WTC11 (cell line): Measurements from ENCODE around the gene PLXNA3. TPM values are rescaled to one million over a fixed set of nuclear protein-coding genes. Genes with fewer than 3 reads are reported as not detected.

ENCODE experiments used
- ATAC-seq: fragments of 200-7000 bp; cut with Tn5 transposase; 2 replicates; pipeline ENCODE4 v1.10.0; 2021; ENCODE audit warnings: mild to moderate bottlenecking, moderate library complexity
- CTCF ChIA-PET: fragments of 300-600 bp; sonication (Branson Sonifier 250); formaldehyde crosslinking; loops from one replicate; lab custom pipeline; 2021; ENCODE audit warnings: antibody characterized with exemption; lab: Charles Lee
- POLR2A ChIA-PET: fragments of 350-600 bp; sonication (Branson Sonifier 250); formaldehyde crosslinking; loops from one replicate; lab custom pipeline; 2021; ENCODE audit warnings: antibody characterized with exemption; lab: Charles Lee
- DNase-seq: peaks from one replicate; pipeline ENCODE4 v3.0.0; 2021; ENCODE audit warnings: low spot score
- H3K27ac Mint-ChIP-seq: 2 replicates; pipeline ENCODE4 v1.8.0; 2021; ENCODE audit warnings: mixed read lengths
- H3K27me3 Mint-ChIP-seq: 2 replicates; pipeline ENCODE4 v1.8.0; 2021; ENCODE audit warnings: low read depth, mild to moderate bottlenecking, moderate library complexity, mixed read lengths
- H3K36me3 Mint-ChIP-seq: 2 replicates; pipeline ENCODE4 v1.8.0; 2021; ENCODE audit warnings: mixed read lengths
- H3K4me1 Mint-ChIP-seq: 2 replicates; pipeline ENCODE4 v1.8.0; 2022; ENCODE audit warnings: mixed read lengths
- H3K4me3 Mint-ChIP-seq: 2 replicates; pipeline ENCODE4 v1.8.0; 2021; ENCODE audit warnings: mild to moderate bottlenecking, moderate library complexity, mixed read lengths
- H3K9me3 Mint-ChIP-seq: 2 replicates; pipeline ENCODE4 v1.8.0; 2021; ENCODE audit warnings: mixed read lengths
- CREM ChIP-seq: sonication (generic); formaldehyde crosslinking; IDR thresholded peaks from 2 replicates; pipeline ENCODE4 v1.8.1; 2022; ENCODE audit warnings: mild to moderate bottlenecking, missing genetic modification reagents, moderate library complexity
- EMX1 ChIP-seq: fragments of 250-450 bp; sonication (Bioruptor Pico); IDR thresholded peaks from 2 replicates; pipeline ENCODE4 v1.8.0; 2021; ENCODE audit warnings: mild to moderate bottlenecking
- ETV6 ChIP-seq: sonication (generic); formaldehyde crosslinking; IDR thresholded peaks from 2 replicates; pipeline ENCODE4 v1.8.1; 2022; ENCODE audit warnings: mild to moderate bottlenecking, missing genetic modification reagents
- FOXJ3 ChIP-seq: sonication (generic); formaldehyde crosslinking; IDR thresholded peaks from 2 replicates; pipeline ENCODE4 v1.9.0; 2021; ENCODE audit warnings: missing genetic modification reagents, mild to moderate bottlenecking, borderline replicate concordance
- NFATC4 ChIP-seq: fragments of 250-450 bp; sonication (Bioruptor Pico); IDR thresholded peaks from 2 replicates; pipeline ENCODE4 v1.9.0; 2021; ENCODE audit warnings: mild to moderate bottlenecking
- NFE2L1 ChIP-seq: sonication (generic); formaldehyde crosslinking; IDR thresholded peaks from 2 replicates; pipeline ENCODE4 v1.8.1; 2023; ENCODE audit warnings: missing genetic modification reagents
- NFYB ChIP-seq: sonication (generic); formaldehyde crosslinking; conservative IDR thresholded peaks from 2 replicates; pipeline ENCODE4 v1.8.0; 2022; ENCODE audit warnings: low read depth, missing genetic modification reagents
- OVOL2 ChIP-seq: fragments of 250-450 bp; sonication (Bioruptor Pico); IDR thresholded peaks from 2 replicates; pipeline ENCODE4 v1.9.0; 2021; ENCODE audit warnings: mild to moderate bottlenecking, borderline replicate concordance
- SP1 ChIP-seq: sonication (generic); formaldehyde crosslinking; conservative IDR thresholded peaks from 2 replicates; pipeline ENCODE4 v1.8.1; 2022; ENCODE audit warnings: missing genetic modification reagents
- TEAD1 ChIP-seq: sonication (generic); formaldehyde crosslinking; IDR thresholded peaks from 2 replicates; pipeline ENCODE4 v1.8.0; 2022; ENCODE audit warnings: mild to moderate bottlenecking, missing genetic modification reagents
- ZNF219 ChIP-seq: sonication (generic); formaldehyde crosslinking; IDR thresholded peaks from 2 replicates; pipeline ENCODE4 v1.8.0; 2023; ENCODE audit warnings: missing genetic modification reagents, mild to moderate bottlenecking, borderline replicate concordance
- ZNF416 ChIP-seq: fragments of 250-450 bp; sonication (Bioruptor Pico); IDR thresholded peaks from 2 replicates; pipeline ENCODE4 v1.9.0; 2021; ENCODE audit warnings: mild to moderate bottlenecking, inconsistent platforms
- total RNA-seq: library from RNA; stranded (reverse); gene quantifications from 3 replicates; pipeline ENCODE4 v1.2.3, GENCODE V29; 2021
- TF ChIP-seq, protein P1 (sequence below): sonication (generic); formaldehyde crosslinking; IDR thresholded peaks from 2 replicates; pipeline ENCODE4 v1.8.0; 2023; ENCODE audit warnings: missing genetic modification reagents, mild to moderate bottlenecking, borderline replicate concordance
- TF ChIP-seq, protein P2 (sequence below): fragments of 250-450 bp; sonication (Bioruptor Pico); IDR thresholded peaks from 2 replicates; pipeline ENCODE4 v1.9.0; 2021; ENCODE audit warnings: mild to moderate bottlenecking
- TF ChIP-seq, protein P3 (sequence below): sonication (generic); formaldehyde crosslinking; IDR thresholded peaks from 2 replicates; pipeline ENCODE4 v1.8.1; 2023; ENCODE audit warnings: mild to moderate bottlenecking, missing genetic modification reagents
- TF ChIP-seq, protein P4 (sequence below): sonication (generic); formaldehyde crosslinking; IDR thresholded peaks from 2 replicates; pipeline ENCODE4 v1.8.1; 2023; ENCODE audit warnings: mild to moderate bottlenecking, moderate library complexity, missing genetic modification reagents
- TF ChIP-seq, protein P5 (sequence below): fragments of 200-600 bp; IDR thresholded peaks from 2 replicates; pipeline ENCODE4 v1.8.0; 2022; ENCODE audit warnings: antibody characterized with exemption
- TF ChIP-seq, protein P6 (sequence below): sonication (generic); formaldehyde crosslinking; conservative IDR thresholded peaks from 2 replicates; pipeline ENCODE4 v1.8.1; 2023; ENCODE audit warnings: mild to moderate bottlenecking, low read depth, missing genetic modification reagents, moderate library complexity
- TF ChIP-seq, protein P7 (sequence below): fragments of 250-450 bp; sonication (Bioruptor Pico); conservative IDR thresholded peaks from 2 replicates; pipeline ENCODE4 v1.9.0; 2021; ENCODE audit warnings: mild to moderate bottlenecking

PLXNA3 gene
- total RNA-seq, 1 experiment from 2014 or later, result 26.6 TPM

DNA sequence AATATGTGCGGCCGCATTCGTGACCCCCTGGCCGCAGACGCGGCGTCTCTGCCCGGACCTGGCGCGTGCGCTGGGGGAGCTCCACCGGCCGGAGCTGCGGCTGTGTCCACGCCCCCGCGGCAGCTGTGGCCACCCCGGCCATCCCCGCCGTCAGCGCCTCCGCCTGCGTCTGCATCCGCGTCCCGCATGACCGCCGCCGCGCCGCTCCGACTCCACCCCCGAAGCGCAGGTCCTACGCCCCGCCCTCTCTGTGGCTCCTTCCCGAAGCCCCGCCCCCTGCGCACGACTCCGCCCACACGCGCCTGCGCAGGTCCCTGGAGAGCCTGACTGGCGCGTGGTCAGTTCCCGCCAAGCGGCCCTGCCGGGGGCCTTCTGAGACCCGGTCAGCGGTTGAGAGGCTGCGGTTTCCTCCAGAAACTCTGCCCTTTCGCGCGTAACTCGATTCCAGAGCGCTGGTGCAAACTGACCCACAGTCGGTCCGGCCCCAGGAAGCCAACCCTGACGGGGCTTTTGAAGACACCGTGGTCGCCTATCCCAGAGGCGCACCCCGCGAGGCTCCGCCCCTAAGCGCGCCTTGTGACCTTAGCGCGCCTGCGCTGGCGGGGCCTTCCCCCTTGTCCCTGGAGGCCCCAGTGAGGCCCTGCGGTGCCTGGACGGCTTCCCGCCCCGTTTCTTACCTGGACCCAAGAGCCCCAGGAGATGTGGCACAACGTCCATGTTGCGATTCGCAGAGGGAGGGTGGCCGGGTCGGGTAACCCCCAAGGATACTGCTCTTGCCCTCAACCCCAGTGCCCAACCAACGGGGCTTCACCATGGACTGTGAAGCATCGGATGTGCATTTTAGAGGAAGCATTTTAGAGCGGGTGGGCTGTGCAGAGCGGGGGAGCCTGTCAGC lies 20.9 kb downstream of the PLXNA3 start, which contains the start of gene LAGE3 (continued):
- TF ChIP-seq, protein P1, sequence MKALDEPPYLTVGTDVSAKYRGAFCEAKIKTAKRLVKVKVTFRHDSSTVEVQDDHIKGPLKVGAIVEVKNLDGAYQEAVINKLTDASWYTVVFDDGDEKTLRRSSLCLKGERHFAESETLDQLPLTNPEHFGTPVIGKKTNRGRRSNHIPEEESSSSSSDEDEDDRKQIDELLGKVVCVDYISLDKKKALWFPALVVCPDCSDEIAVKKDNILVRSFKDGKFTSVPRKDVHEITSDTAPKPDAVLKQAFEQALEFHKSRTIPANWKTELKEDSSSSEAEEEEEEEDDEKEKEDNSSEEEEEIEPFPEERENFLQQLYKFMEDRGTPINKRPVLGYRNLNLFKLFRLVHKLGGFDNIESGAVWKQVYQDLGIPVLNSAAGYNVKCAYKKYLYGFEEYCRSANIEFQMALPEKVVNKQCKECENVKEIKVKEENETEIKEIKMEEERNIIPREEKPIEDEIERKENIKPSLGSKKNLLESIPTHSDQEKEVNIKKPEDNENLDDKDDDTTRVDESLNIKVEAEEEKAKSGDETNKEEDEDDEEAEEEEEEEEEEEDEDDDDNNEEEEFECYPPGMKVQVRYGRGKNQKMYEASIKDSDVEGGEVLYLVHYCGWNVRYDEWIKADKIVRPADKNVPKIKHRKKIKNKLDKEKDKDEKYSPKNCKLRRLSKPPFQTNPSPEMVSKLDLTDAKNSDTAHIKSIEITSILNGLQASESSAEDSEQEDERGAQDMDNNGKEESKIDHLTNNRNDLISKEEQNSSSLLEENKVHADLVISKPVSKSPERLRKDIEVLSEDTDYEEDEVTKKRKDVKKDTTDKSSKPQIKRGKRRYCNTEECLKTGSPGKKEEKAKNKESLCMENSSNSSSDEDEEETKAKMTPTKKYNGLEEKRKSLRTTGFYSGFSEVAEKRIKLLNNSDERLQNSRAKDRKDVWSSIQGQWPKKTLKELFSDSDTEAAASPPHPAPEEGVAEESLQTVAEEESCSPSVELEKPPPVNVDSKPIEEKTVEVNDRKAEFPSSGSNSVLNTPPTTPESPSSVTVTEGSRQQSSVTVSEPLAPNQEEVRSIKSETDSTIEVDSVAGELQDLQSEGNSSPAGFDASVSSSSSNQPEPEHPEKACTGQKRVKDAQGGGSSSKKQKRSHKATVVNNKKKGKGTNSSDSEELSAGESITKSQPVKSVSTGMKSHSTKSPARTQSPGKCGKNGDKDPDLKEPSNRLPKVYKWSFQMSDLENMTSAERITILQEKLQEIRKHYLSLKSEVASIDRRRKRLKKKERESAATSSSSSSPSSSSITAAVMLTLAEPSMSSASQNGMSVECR (CRISPR knock-in tag), result 0 out of 2 replicates have a peak, but pooled peaks have one; percentile 65

DNA sequence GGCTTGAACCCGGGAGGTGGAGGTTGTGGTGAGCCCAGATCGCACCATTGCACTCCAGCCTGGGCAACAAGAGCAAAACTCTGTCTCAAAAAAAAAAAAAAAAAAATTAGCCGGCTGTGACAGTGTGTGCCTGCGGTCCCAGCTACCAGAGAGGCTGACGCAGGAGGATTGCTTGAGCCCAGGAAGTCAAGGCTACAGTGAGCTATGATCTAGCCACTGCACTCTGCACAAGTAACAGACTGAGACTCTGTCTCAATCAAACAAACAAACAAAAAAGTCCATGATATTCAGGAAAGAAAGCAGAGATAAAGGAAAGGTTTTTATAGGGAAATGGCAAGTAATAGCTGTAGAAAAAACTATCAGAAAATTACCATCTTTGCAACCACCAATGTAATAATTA lies 23.1 kb downstream of the PLXNA3 start:
- Mint-ChIP-seq H3K27me3 (no peaks in the 10 kb centered on the region), H3K9me3 (no peaks in the 10 kb centered on the region), H3K4me3 (no peak overlapping the region), H3K27ac (no peak overlapping the region), H3K36me3 (no peaks in the 10 kb centered on the region), H3K4me1 (peaks cover 3% of the 10 kb centered on the region; the same call in 1 of the 2 replicates)
- ChIA-PET CTCF (no interaction called here), POLR2A (interaction anchor here (0.5 kb wide), 1 partner anchor 56 kb away, joined by 6 read pairs; no protein-coding TSS in a partner anchor)
- DNase-seq, result no peak
- ATAC-seq, result no peak
- TF ChIP-seq NFATC4 (CRISPR knock-in tag), result no peak
- no peak for TF ChIP-seq NFE2L1 (CRISPR knock-in tag)
- TF ChIP-seq, protein P2, sequence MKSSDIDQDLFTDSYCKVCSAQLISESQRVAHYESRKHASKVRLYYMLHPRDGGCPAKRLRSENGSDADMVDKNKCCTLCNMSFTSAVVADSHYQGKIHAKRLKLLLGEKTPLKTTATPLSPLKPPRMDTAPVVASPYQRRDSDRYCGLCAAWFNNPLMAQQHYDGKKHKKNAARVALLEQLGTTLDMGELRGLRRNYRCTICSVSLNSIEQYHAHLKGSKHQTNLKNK (CRISPR knock-in tag), result no peak
- TF ChIP-seq, protein P3, sequence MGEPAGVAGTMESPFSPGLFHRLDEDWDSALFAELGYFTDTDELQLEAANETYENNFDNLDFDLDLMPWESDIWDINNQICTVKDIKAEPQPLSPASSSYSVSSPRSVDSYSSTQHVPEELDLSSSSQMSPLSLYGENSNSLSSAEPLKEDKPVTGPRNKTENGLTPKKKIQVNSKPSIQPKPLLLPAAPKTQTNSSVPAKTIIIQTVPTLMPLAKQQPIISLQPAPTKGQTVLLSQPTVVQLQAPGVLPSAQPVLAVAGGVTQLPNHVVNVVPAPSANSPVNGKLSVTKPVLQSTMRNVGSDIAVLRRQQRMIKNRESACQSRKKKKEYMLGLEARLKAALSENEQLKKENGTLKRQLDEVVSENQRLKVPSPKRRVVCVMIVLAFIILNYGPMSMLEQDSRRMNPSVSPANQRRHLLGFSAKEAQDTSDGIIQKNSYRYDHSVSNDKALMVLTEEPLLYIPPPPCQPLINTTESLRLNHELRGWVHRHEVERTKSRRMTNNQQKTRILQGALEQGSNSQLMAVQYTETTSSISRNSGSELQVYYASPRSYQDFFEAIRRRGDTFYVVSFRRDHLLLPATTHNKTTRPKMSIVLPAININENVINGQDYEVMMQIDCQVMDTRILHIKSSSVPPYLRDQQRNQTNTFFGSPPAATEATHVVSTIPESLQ (CRISPR knock-in tag), result no peak
- TF ChIP-seq ZNF219 (CRISPR knock-in tag), result no peak
- no peak for TF ChIP-seq CREM (CRISPR knock-in tag)
- no peak for TF ChIP-seq ETV6 (CRISPR knock-in tag)
- TF ChIP-seq FOXJ3 (CRISPR knock-in tag), result no peak
- TF ChIP-seq, protein P4, sequence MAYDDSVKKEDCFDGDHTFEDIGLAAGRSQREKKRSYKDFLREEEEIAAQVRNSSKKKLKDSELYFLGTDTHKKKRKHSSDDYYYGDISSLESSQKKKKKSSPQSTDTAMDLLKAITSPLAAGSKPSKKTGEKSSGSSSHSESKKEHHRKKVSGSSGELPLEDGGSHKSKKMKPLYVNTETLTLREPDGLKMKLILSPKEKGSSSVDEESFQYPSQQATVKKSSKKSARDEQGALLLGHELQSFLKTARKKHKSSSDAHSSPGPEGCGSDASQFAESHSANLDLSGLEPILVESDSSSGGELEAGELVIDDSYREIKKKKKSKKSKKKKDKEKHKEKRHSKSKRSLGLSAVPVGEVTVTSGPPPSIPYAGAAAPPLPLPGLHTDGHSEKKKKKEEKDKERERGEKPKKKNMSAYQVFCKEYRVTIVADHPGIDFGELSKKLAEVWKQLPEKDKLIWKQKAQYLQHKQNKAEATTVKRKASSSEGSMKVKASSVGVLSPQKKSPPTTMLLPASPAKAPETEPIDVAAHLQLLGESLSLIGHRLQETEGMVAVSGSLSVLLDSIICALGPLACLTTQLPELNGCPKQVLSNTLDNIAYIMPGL, result no peak
- TF ChIP-seq ZNF416 (CRISPR knock-in tag), result no peak
- no peak for TF ChIP-seq EMX1
- TF ChIP-seq SP1 (CRISPR knock-in tag), result no peak
- TF ChIP-seq, protein P5, sequence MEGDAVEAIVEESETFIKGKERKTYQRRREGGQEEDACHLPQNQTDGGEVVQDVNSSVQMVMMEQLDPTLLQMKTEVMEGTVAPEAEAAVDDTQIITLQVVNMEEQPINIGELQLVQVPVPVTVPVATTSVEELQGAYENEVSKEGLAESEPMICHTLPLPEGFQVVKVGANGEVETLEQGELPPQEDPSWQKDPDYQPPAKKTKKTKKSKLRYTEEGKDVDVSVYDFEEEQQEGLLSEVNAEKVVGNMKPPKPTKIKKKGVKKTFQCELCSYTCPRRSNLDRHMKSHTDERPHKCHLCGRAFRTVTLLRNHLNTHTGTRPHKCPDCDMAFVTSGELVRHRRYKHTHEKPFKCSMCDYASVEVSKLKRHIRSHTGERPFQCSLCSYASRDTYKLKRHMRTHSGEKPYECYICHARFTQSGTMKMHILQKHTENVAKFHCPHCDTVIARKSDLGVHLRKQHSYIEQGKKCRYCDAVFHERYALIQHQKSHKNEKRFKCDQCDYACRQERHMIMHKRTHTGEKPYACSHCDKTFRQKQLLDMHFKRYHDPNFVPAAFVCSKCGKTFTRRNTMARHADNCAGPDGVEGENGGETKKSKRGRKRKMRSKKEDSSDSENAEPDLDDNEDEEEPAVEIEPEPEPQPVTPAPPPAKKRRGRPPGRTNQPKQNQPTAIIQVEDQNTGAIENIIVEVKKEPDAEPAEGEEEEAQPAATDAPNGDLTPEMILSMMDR, result no peak
- no peak for TF ChIP-seq OVOL2 (CRISPR knock-in tag)
- TF ChIP-seq, protein P6, sequence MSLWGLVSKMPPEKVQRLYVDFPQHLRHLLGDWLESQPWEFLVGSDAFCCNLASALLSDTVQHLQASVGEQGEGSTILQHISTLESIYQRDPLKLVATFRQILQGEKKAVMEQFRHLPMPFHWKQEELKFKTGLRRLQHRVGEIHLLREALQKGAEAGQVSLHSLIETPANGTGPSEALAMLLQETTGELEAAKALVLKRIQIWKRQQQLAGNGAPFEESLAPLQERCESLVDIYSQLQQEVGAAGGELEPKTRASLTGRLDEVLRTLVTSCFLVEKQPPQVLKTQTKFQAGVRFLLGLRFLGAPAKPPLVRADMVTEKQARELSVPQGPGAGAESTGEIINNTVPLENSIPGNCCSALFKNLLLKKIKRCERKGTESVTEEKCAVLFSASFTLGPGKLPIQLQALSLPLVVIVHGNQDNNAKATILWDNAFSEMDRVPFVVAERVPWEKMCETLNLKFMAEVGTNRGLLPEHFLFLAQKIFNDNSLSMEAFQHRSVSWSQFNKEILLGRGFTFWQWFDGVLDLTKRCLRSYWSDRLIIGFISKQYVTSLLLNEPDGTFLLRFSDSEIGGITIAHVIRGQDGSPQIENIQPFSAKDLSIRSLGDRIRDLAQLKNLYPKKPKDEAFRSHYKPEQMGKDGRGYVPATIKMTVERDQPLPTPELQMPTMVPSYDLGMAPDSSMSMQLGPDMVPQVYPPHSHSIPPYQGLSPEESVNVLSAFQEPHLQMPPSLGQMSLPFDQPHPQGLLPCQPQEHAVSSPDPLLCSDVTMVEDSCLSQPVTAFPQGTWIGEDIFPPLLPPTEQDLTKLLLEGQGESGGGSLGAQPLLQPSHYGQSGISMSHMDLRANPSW, result no peak
- TF ChIP-seq TEAD1 (CRISPR knock-in tag), result no peak
- TF ChIP-seq, protein P7, sequence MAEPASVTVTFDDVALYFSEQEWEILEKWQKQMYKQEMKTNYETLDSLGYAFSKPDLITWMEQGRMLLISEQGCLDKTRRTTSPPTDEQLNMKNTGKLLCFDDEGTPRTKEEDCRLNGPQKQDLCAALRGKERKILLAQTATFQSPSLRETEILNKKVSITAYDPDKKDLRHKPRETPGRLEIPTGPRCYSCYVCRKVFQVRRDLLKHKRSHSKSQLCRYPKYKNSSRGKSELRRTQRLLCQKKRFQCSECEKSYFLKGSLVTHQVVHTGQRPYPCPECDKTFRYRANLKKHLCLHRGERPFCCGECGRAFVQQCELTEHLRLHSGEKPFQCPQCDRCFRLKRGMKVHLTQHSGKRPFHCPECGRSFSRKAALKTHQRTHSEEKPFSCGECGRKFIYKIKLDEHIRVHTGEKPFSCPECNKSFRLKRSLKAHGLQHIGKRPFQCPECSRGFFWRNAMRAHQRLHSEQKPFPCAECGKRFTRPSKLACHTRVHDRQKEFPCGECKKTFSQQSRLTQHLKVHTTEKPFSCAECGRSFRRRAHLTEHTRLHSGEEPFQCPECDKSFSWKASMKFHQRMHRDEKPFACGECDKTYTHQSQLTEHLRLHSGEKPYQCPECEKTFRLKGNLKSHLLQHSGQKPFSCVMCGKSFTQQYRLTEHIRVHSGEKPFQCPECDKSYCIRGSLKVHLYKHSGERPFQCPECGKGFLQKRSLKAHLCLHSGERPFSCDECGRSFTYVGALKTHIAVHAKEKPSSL (CRISPR knock-in tag), result no peak
- no peak for TF ChIP-seq NFYB
